Measurements from ENCODE around the gene CAB39.

DNA sequence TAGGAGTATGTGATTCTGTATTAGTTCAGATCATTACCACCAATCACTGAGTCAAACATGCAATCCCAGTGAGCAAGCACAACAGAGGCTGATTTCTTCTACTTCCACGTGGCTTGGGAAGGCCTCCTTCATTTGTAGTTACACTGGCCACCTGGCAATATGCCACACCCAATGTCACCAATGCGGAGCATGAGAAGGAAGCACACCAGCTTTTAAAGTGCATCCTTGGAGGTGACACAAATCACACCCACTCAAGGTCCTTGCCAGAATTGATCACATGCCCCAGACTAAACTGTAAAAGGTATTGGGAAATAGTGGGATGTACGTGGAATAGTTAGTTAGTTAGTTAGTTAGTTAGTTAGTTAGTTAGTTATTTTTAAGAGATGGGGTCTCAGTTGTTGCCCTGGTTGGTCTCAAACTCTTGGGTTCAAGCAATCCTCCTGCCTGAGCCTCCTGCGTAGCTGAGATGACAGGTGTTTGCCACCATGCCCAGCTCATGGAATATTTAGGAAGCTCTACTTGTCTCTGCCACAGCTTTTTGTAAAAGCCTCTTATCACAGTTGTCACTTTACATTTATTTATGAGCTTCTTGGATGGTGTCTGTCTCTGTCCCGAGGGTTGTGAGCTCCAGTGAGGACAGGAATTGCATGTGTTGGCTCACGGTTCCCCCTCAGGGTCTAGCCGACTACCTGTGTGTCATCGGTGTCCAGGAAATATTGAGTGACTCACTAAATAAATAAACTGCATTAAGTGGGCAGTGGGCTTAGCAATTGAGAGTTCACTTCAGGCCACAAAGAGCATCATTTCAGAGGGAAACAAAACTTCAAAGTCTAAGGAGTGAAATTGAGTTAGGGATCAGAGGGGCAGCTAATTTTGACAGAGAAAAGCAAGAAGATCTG, 28.1 kb upstream of the CAB39 start:
- TF ChIP-seq L3MBTL2 (conservative IDR thresholded peaks at IDR 0.05) (no peak), FOXM1 (IDR thresholded peaks at IDR 0.05; ENCODE audit: borderline replicate concordance) (no peak), SP1 (IDR thresholded peaks at IDR 0.05) (no peak), ARNT (IDR thresholded peaks at IDR 0.05) (no peak), BHLHE40 (IDR thresholded peaks at IDR 0.05; ENCODE audit: borderline replicate concordance) (no peak), CTBP1 (IDR thresholded peaks at IDR 0.05; ENCODE audit: borderline replicate concordance) (no peak), ZNF384 (IDR thresholded peaks at IDR 0.05) (no peak), ELF4 (IDR thresholded peaks at IDR 0.05) (no peak)
